Right lobe of liver (tissue), 6 donors: ENCODE measurements around the gene NCOA3. TPM values are rescaled to one million over a fixed set of nuclear protein-coding genes. Genes with fewer than 3 reads are reported as not detected.
"Not testable (repeated sequence)": the region's sequence is repeated elsewhere in the genome, so short reads cannot be mapped to it uniquely, and the experiment has no call there.

Experiments used
- ATAC-seq, 4 donors: fragments of 200-7000 bp; cut with Tn5 transposase; one replicate each; pipeline ENCODE4 v1.9.1; 2020; ENCODE audit warnings: mild to moderate bottlenecking in 4 of 4, moderate library complexity in 4 of 4
- DNase-seq, 3 donors: peaks; one replicate each; pipeline ENCODE4 v3.0.0-alpha.2; 2020
- H3K27ac ChIP-seq, 3 donors: fragments of 200-600 bp; one replicate each; pipeline ENCODE4 v1.8.0; 2022
- H3K27me3 ChIP-seq, 2 donors: fragments of 200-600 bp; one replicate each; pipeline ENCODE4 v1.8.0; 2022
- H3K36me3 ChIP-seq, 4 donors: fragments of 200-600 bp; sonication (generic) in 1 of 4; one replicate each; pipeline versions ENCODE4 v1.5.1 to v1.8.0; 2017 to 2022; ENCODE audit warnings: control low read depth in 1 of 4
- H3K4me1 ChIP-seq, 4 donors: fragments of 200-600 bp; sonication (generic) in 1 of 4; one replicate each; pipeline versions ENCODE4 v1.5.1 to v1.8.0; 2017 to 2022; ENCODE audit warnings: control low read depth in 1 of 4
- H3K4me3 ChIP-seq, 3 donors: fragments of 200-600 bp; one replicate each; pipeline ENCODE4 v1.8.0; 2022
- H3K9me3 ChIP-seq, 4 donors: fragments of 200-600 bp; sonication (generic) in 1 of 4; one replicate each; pipeline versions ENCODE4 v1.5.1 to v1.8.0; 2017 to 2022; ENCODE audit warnings: control low read depth in 1 of 4
- POLR2A ChIP-seq: fragments of 450-650 bp; IDR thresholded peaks from one replicate; pipeline ENCODE4 v1.6.1; 2017; ENCODE audit warnings: antibody characterized with exemption, mild to moderate bottlenecking
- WGBS: methylation state at CpG from one replicate; pipeline ENCODE4 v1.1.6; 2018; ENCODE audit warnings: low coverage, low lambda C conversion rate; ENCODE audit not compliant: insufficient coverage; ENCODE audit errors: missing lambda C conversion rate; 5-methylcytosine and 5-hydroxymethylcytosine counted together
- intact Hi-C, 2 donors: fragments of 100-400 bp; cut with DNase I; formaldehyde crosslinking; loops; one replicate each; pipeline versions ENCODE4 v1.11.2 to v1.14.1; 2022
- total RNA-seq, 6 experiments: library from RNA; depleted of rRNA in 2 of 6; stranded (reverse); fragments of >200 nt in 2 of 6; fragmentation: NEBNext Ultra II Directional in 3 of 6; extraction: Animal tissue kit (Norgen Biotek cat#: 25700) in 3 of 6; gene quantifications; one replicate each; pipeline versions ENCODE4 v1.1.0 to v1.2.4, GENCODE V29; 2016 to 2023
- TF ChIP-seq, protein P1 (sequence below), 4 donors: fragments of 200-600 bp in 3 of 4; fragments of 450-650 bp in 1 of 4; IDR thresholded peaks; one replicate each; pipeline versions ENCODE4 v1.5.1 to v1.8.0; 2016 to 2022; ENCODE audit warnings: antibody characterized with exemption in 4 of 4, mild to moderate bottlenecking in 2 of 4
- donor health status: DM: no; HTN: yes; CAD: no.
- donor health status: DM: no; HTN: no; CAD: no.
- donor health status: DM: no; HTN: no; CAD: no.
- donor health status: DM: no; HTN: yes; CAD: no.
- donor health status: DM: no; HTN: yes; CAD: no.

NCOA3 gene
- total RNA-seq, 6 experiments from 2014 or later, result 11.2 to 15.1 (median 13.8) TPM

DNA sequence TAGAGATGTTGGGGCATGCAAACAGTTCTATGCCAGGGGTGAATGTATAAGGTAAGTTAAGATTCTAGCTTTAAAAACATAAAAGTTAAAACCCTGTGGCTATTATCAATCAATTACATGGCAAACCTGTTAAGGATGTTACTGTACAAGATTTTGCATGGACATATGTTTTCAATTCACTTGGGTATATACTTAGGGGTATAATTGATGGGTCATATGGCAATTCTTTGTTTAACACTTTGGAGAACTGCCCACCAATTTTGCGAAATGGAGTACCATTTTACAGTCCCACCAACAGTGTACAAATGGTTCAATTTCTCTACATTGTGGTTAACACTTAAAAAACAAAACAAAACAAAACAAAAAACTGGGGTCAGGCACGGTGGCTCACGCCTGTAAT is 9.4 kb upstream of the NCOA3 start:
- ATAC-seq (no peak), DNase-seq (no peak)
- TF ChIP-seq, protein P1, sequence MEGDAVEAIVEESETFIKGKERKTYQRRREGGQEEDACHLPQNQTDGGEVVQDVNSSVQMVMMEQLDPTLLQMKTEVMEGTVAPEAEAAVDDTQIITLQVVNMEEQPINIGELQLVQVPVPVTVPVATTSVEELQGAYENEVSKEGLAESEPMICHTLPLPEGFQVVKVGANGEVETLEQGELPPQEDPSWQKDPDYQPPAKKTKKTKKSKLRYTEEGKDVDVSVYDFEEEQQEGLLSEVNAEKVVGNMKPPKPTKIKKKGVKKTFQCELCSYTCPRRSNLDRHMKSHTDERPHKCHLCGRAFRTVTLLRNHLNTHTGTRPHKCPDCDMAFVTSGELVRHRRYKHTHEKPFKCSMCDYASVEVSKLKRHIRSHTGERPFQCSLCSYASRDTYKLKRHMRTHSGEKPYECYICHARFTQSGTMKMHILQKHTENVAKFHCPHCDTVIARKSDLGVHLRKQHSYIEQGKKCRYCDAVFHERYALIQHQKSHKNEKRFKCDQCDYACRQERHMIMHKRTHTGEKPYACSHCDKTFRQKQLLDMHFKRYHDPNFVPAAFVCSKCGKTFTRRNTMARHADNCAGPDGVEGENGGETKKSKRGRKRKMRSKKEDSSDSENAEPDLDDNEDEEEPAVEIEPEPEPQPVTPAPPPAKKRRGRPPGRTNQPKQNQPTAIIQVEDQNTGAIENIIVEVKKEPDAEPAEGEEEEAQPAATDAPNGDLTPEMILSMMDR (IDR thresholded peaks at IDR 0.05), result no peak
- TF ChIP-seq POLR2A, result no peak
- Histone ChIP-seq H3K27ac (peak overlapping the region in 2 of 3 donors; percentile 80 to 84), H3K27me3 (no peaks in the 10 kb centered on the region), H3K9me3 (no peaks in the 10 kb centered on the region), H3K36me3 (no peaks in the 10 kb centered on the region), H3K4me3 (no peak overlapping the region), H3K4me1 (peaks cover 0 to 18% (median 7%) of the 10 kb centered on the region in 4 donors)
- 83% methylated on average over 3 of the region's 3 CpGs for WGBS
- intact Hi-C loops, result no loop called here

DNA sequence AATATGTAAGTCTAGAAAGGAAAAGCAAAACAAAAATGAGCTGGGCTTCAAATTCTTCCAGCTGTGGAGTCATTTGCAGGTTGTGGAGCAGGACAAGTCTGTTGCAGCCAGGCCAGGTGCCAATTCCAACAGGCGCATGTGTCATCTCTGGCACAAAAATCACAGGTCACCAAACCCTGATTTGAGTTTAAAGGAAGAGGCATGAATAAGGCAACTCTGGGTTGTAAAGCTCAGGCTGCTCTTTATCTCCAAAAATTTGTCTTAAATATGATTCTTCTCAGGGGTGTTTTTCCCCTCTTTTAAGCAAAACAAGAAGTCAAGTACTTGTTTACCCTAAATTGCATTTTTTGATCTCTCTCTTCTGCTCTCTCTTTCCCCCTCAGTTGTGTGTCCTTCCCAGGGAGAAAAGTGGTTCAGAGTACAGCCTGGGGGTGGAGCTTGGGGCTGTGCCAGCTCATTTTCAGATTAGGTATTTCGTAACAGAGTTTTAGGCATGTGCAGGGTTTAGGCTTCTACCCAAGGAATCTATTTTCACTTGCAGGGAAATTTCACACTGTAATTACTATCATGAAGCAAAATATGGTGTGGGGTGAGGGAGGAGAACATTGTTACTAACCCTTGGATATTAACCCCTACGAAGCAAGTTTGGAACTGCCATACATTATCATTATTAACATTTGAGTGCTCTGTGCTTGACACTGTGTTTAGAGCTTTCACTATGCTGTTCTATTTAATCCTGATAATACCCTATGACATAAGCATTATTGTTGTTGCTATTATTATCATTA is 8.3 kb upstream of the NCOA3 start:
- Histone ChIP-seq H3K36me3 (no peaks in the 10 kb centered on the region), H3K9me3 (no peaks in the 10 kb centered on the region), H3K4me1 (peaks cover 0 to 18% (median 7%) of the 10 kb centered on the region in 4 donors), H3K4me3 (peak overlapping the region in 2 of 3 donors; percentile 2 to 21), H3K27me3 (no peaks in the 10 kb centered on the region), H3K27ac (peak overlapping the region; percentile 75 to 84 (median 80))
- no peak for TF ChIP-seq POLR2A
- TF ChIP-seq, protein P1 (IDR thresholded peaks at IDR 0.05), result no peak
- peak; percentile 85 to 93 (median 90) for DNase-seq
- intact Hi-C loops, result no loop called here
- 0% methylated on average over 3 of the region's 3 CpGs for WGBS
- peak; percentile 90 to 94 (median 91) for ATAC-seq

DNA sequence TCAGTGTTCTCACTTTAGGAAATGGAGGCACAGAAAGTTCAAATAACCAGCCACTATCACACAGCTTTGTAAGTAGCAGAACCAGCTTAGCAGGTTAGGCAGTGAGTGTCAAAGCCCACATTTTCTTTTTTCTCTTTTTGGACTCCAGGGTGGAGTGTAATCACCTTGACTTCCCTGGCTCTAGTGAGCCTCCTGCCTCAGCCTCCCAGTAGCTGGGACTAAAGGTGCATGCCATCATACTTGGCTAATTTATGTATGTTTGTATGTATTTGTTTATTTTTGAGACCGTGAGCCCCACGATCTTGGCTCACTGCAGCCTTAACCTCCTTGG is 7.8 kb upstream of the NCOA3 start:
- no peak for DNase-seq
- intact Hi-C loops, result no loop called here

DNA sequence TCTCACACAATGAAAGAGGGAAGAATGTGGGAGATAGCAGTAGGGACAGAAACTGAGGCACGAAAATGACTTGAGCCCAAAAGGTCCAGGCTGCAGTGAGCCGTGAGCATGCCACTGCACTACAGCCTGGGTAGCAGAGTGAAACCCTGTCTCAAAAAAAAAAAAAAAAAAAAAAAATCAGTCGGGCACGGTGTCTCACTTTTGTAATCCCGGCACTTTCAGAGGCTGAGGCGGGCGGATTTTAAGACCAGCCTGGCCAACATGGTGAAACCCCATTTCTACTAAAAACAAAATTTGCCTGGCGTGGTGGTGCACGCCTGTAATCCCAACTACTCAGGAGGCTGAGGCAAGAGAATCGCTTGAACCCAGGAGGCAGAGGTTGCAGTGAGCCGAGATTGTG is 7.1 kb upstream of the NCOA3 start:
- H3K4me3 ChIP-seq, DNase-seq, H3K36me3 ChIP-seq, H3K9me3 ChIP-seq, intact Hi-C loops, ATAC-seq, H3K27me3 ChIP-seq: not testable (repeated sequence)
- Histone ChIP-seq H3K27ac (peak overlapping the region in 1 of 3 donors; percentile 80), H3K4me1 (peaks cover 0 to 18% (median 7%) of the 10 kb centered on the region in 4 donors)
- WGBS, result 95% methylated on average over 8 of the region's 11 CpGs

More for the DNA sequence above, 7.8 kb upstream of the NCOA3 start:
- H3K36me3 ChIP-seq, result no peaks in the 10 kb centered on the region
- H3K27ac ChIP-seq, result peak overlapping the region; percentile 75 to 84 (median 80)
- no peak for TF ChIP-seq POLR2A
- TF ChIP-seq, protein P1 (IDR thresholded peaks at IDR 0.05), result no peak
- no peaks in the 10 kb centered on the region for H3K9me3 ChIP-seq
- no peak overlapping the region for H3K4me3 ChIP-seq
- 19% methylated on average over 2 of the region's 2 CpGs for WGBS
- no peaks in the 10 kb centered on the region for H3K27me3 ChIP-seq
- peaks cover 0 to 18% (median 7%) of the 10 kb centered on the region in 4 donors for H3K4me1 ChIP-seq
- ATAC-seq, result peak in 1 of 4 donors; percentile 6

DNA sequence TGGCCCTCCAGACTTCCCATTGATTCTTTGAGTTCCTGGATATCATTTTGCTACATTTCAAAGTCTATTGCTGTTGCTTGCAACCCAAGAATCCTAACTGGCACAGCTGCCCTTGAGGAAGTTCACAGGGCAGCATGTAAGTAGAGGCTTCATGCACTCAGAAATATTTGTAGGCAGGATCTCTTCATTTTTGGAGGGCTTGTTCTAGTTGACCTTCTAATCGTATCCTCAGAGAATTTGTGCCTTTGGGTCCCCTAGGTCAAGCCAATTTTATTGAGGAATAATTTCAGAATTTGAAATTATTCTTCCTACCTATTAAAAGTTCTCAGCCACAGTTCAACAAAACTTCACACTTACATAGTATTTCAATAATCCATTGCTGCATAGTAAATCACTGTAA is 5.6 kb upstream of the NCOA3 start:
- no peak overlapping the region for H3K27ac ChIP-seq
- H3K36me3 ChIP-seq, result no peaks in the 10 kb centered on the region
- 100% methylated on average over 1 of the region's 1 CpG for WGBS
- H3K27me3 ChIP-seq, result no peaks in the 10 kb centered on the region
- ATAC-seq (no peak), DNase-seq (no peak)
- no peak for TF ChIP-seq POLR2A
- TF ChIP-seq, protein P1 (IDR thresholded peaks at IDR 0.05), result no peak
- no peaks in the 10 kb centered on the region for H3K9me3 ChIP-seq
- intact Hi-C loops, result no loop called here
- H3K4me3 ChIP-seq, result no peak overlapping the region
- peaks cover 0 to 18% (median 9%) of the 10 kb centered on the region in 4 donors for H3K4me1 ChIP-seq
